ENCODE results near the gene C2orf92. TPM values are rescaled to one million over a fixed set of nuclear protein-coding genes. Genes with fewer than 3 reads are reported as not detected.

Gene C2orf92
- total and polyA plus RNA-seq, 12 donors, result 0.83 to 25.4 (median 2.9) TPM

DNA sequence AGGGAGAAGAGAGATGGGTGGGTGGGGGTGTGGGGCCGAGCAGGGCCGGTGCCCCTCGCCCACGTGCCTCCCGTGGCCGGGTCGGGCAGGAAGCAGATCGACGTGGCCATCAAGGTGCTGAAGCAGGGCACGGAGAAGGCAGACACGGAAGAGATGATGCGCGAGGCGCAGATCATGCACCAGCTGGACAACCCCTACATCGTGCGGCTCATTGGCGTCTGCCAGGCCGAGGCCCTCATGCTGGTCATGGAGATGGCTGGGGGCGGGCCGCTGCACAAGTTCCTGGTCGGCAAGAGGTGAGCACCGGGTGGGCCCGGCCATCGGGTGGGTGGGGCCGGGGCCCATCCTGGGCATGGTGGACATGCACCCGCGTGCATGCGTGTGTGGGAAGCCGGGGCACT lies 65.6 kb downstream of the C2orf92 start:
- H3K4me1 ChIP-seq, result peaks cover 0 to 5% (median 0%) of the 10 kb centered on the region in 9 donors
- no peaks in the 10 kb centered on the region for H3K27me3 ChIP-seq
- intact Hi-C loops (cut with DNase I), result loop anchor here in 1 of 10 donors (10.0 kb wide), 1 partner anchor 650 kb away; no protein-coding TSS in a partner anchor
- H3K4me3 ChIP-seq, result no peak overlapping the region
- peaks cover 0 to 7% (median 3%) of the 10 kb centered on the region in 11 donors for H3K9me3 ChIP-seq
- ATAC-seq, result peak in 1 of 8 donors; percentile 23
- no peak for TF ChIP-seq CTCF (IDR thresholded peaks at IDR 0.05)
- 97% methylated on average over 29 of the region's 29 CpGs for WGBS, 2 donors
- no peak for DNase-seq
- H3K27ac ChIP-seq, result no peak overlapping the region
- peaks cover 0 to 3% (median 0%) of the 10 kb centered on the region in 9 donors for H3K36me3 ChIP-seq

DNA sequence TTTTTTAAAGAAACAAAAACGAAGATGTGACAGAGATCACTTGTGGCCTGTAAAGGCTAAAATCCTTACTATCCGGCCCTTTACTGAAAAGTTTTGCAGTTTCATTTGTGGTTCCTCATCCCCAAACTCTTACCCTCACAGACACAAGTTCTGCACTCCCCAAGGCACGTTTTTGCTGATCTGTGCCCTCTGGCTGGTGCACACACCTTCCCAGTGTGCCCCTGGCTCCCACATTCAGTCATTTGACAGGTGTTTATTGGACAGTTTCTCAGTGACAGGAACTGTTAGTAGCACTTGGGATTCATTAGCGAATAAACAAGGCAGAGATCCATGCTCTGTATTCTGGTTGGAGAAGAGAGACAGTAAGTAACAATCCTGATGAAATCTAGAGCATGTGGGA lies 66.7 kb downstream of the C2orf92 start:
- Histone ChIP-seq H3K9me3 (no peaks in the 10 kb centered on the region), H3K27me3 (no peaks in the 10 kb centered on the region), H3K4me3 (no peak overlapping the region), H3K4me1 (peaks cover 0 to 8% (median 0%) of the 10 kb centered on the region in 9 donors), H3K36me3 (no peaks in the 10 kb centered on the region), H3K27ac (no peak overlapping the region)
- no peak for DNase-seq
- ATAC-seq, result no peak
- intact Hi-C loops (cut with DNase I), result loop anchor here in 1 of 10 donors (10.0 kb wide), 1 partner anchor 649 kb away; no protein-coding TSS in a partner anchor
- no peak for TF ChIP-seq CTCF (IDR thresholded peaks at IDR 0.05)
- WGBS, 2 donors, result 75 to 79% methylated on average over 4 of the region's 4 CpGs

- no peak overlapping the region for H3K4me3 ChIP-seq
- H3K27ac ChIP-seq, result no peak overlapping the region
- ATAC-seq (no peak), DNase-seq (no peak)
- no peak for TF ChIP-seq CTCF (IDR thresholded peaks at IDR 0.05)
- H3K27me3 ChIP-seq, result no peaks in the 10 kb centered on the region
- WGBS, 2 donors, result 89 to 91% methylated on average over 20 of the region's 20 CpGs
- peaks cover 0 to 13% (median 2%) of the 10 kb centered on the region in 9 donors for H3K4me1 ChIP-seq
- H3K36me3 ChIP-seq, result no peaks in the 10 kb centered on the region
- intact Hi-C loops (cut with DNase I), result loop anchor here in 1 of 10 donors (10.0 kb wide), 1 partner anchor 648 kb away; no protein-coding TSS in a partner anchor
- no peaks in the 10 kb centered on the region for H3K9me3 ChIP-seq
Observed at GRCh38 chr2:97736608-97737330, 67.3 kb downstream of the C2orf92 start.

- intact Hi-C loops (cut with DNase I), result loop anchor here in 1 of 10 donors (10.0 kb wide), 1 partner anchor 647 kb away; no protein-coding TSS in a partner anchor
- Histone ChIP-seq H3K36me3 (no peaks in the 10 kb centered on the region), H3K27me3 (no peaks in the 10 kb centered on the region), H3K9me3 (no peaks in the 10 kb centered on the region), H3K4me1 (peaks cover 0 to 22% (median 9%) of the 10 kb centered on the region in 9 donors), H3K4me3 (no peak overlapping the region), H3K27ac (no peak overlapping the region)
- 95 to 96% methylated on average over 32 of the region's 32 CpGs for WGBS, 2 donors
- DNase-seq (no peak), ATAC-seq (no peak)
- no peak for TF ChIP-seq CTCF (IDR thresholded peaks at IDR 0.05)
Observed at GRCh38 chr2:97737421-97738178, 68.1 kb downstream of the C2orf92 start.
